Mucosa of gallbladder (tissue), 1 donor: ENCODE measurements around the gene SCAI. TPM values are rescaled to one million over a fixed set of nuclear protein-coding genes. Genes with fewer than 3 reads are reported as not detected.
"Not testable (repeated sequence)": the region's sequence is repeated elsewhere in the genome, so short reads cannot be mapped to it uniquely, and the experiment has no call there.

Source experiments
- DNase-seq: peaks from one replicate; pipeline ENCODE4 v3.0.0-alpha.2; 2020; ENCODE audit warnings: low spot score
- total RNA-seq: library from RNA; stranded (reverse); gene quantifications from one replicate; pipeline ENCODE4 v1.2.1, GENCODE V29; 2021
- donor health status: DM: no; HTN: no; CAD: no.

SCAI gene
- total RNA-seq, 1 donor from 2014 or later = 6.0 TPM

- DNase-seq = no peak
Observed at GRCh38 chr9:125106285-125106893, 36.9 kb downstream of the SCAI start.

- DNase-seq = no peak
Observed at GRCh38 chr9:125103770-125104460, 39.4 kb downstream of the SCAI start.

- DNase-seq = no peak
Observed at GRCh38 chr9:125103021-125103420, 40.3 kb downstream of the SCAI start.

- DNase-seq = no peak
Observed at GRCh38 chr9:125100822-125101221, 42.5 kb downstream of the SCAI start.

- DNase-seq = no peak
Observed at GRCh38 chr9:125099816-125100215, 43.5 kb downstream of the SCAI start.

- DNase-seq = no peak
Observed at GRCh38 chr9:125095821-125096443, 47.4 kb downstream of the SCAI start.

- no peak for DNase-seq
Observed at GRCh38 chr9:125091121-125091520, 52.2 kb downstream of the SCAI start.

GRCh38 chr9:125089331-125089730 is 54.0 kb downstream of the SCAI start:
- no peak for DNase-seq

GRCh38 chr9:125088752-125089151 is 54.6 kb downstream of the SCAI start:
- no peak for DNase-seq

- no peak for DNase-seq
Observed at GRCh38 chr9:125085703-125086477, 57.4 kb downstream of the SCAI start.

- not testable (repeated sequence) for DNase-seq
Observed at GRCh38 chr9:125082197-125082596, 61.1 kb downstream of the SCAI start.

GRCh38 chr9:125080797-125081196 is 62.5 kb downstream of the SCAI start:
- DNase-seq = not testable (repeated sequence)

GRCh38 chr9:125079931-125080330 is 63.4 kb downstream of the SCAI start:
- no peak for DNase-seq

- no peak for DNase-seq
Observed at GRCh38 chr9:125075997-125076396, 67.3 kb downstream of the SCAI start.

GRCh38 chr9:125074976-125075375 is 68.4 kb downstream of the SCAI start:
- no peak for DNase-seq

GRCh38 chr9:125066839-125067619 is 76.3 kb downstream of the SCAI start:
- no peak for DNase-seq

GRCh38 chr9:125061391-125061790 is 81.9 kb downstream of the SCAI start:
- no peak for DNase-seq

- DNase-seq = no peak
Observed at GRCh38 chr9:125049212-125050049, 93.9 kb downstream of the SCAI start.

- DNase-seq = no peak
Observed at GRCh38 chr9:125043631-125044030, 99.7 kb downstream of the SCAI start.

- DNase-seq = no peak
Observed at GRCh38 chr9:125043148-125043547, 100.2 kb downstream of the SCAI start.

GRCh38 chr9:125038166-125038565 is 105.2 kb downstream of the SCAI start:
- DNase-seq = no peak
